Stomach (tissue), 4 donors: Measurements from ENCODE around the gene NR4A3.

Source experiments
- EP300 ChIP-seq: sonication (generic); formaldehyde crosslinking; IDR thresholded peaks from one replicate; pipeline ENCODE4 v1.6.1; 2017; ENCODE audit warnings: antibody characterized with exemption
- POLR2A ChIP-seq, 4 donors: fragments of 450-650 bp; IDR thresholded peaks; one replicate each; pipeline ENCODE4 v1.6.1; 2016; ENCODE audit warnings: antibody characterized with exemption in 4 of 4, control low read depth in 2 of 4, mild to moderate bottlenecking in 1 of 4, moderate library complexity in 1 of 4
- POLR2AphosphoS5 ChIP-seq, 3 donors: sonication (generic); formaldehyde crosslinking; IDR thresholded peaks; one replicate each; pipeline ENCODE4 v1.6.1; 2016; ENCODE audit warnings: antibody characterized with exemption in 3 of 3
- TF ChIP-seq, protein P1 (sequence below), 7 experiments: fragments of 450-650 bp in 4 of 7; fragments of 200-600 bp in 3 of 7; sonication (generic) in 3 of 7; IDR thresholded peaks; one replicate each; pipeline ENCODE4 v1.5.1; 2016 to 2019; ENCODE audit warnings: antibody characterized with exemption in 7 of 7, control low read depth in 2 of 7, mild to moderate bottlenecking in 1 of 7

- TF ChIP-seq, protein P1, sequence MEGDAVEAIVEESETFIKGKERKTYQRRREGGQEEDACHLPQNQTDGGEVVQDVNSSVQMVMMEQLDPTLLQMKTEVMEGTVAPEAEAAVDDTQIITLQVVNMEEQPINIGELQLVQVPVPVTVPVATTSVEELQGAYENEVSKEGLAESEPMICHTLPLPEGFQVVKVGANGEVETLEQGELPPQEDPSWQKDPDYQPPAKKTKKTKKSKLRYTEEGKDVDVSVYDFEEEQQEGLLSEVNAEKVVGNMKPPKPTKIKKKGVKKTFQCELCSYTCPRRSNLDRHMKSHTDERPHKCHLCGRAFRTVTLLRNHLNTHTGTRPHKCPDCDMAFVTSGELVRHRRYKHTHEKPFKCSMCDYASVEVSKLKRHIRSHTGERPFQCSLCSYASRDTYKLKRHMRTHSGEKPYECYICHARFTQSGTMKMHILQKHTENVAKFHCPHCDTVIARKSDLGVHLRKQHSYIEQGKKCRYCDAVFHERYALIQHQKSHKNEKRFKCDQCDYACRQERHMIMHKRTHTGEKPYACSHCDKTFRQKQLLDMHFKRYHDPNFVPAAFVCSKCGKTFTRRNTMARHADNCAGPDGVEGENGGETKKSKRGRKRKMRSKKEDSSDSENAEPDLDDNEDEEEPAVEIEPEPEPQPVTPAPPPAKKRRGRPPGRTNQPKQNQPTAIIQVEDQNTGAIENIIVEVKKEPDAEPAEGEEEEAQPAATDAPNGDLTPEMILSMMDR (IDR thresholded peaks at IDR 0.05), result peak in 5 of 7 experiments; percentile 21 to 82 (median 78)
- TF ChIP-seq POLR2A (IDR thresholded peaks at IDR 0.05), result no peak
- no peak for TF ChIP-seq EP300
- TF ChIP-seq POLR2AphosphoS5 (IDR thresholded peaks at IDR 0.05), result peak in 1 of 3 donors; percentile 43
Observed at GRCh38 chr9:99807276-99807852, 14.3 kb upstream of the NR4A3 start.
